Lower leg skin (tissue), 3 donors: Measurements from ENCODE around the gene CNGA1.

Experiments used
- CTCF ChIP-seq, 3 donors: fragments of 450-650 bp; IDR thresholded peaks; one replicate each; pipeline ENCODE4 v1.5.1; 2016; ENCODE audit warnings: antibody characterized with exemption in 3 of 3, mild to moderate bottlenecking in 3 of 3, moderate library complexity in 2 of 3
- POLR2A ChIP-seq, 2 donors: fragments of 450-650 bp; IDR thresholded peaks; one replicate each; pipeline ENCODE4 v1.6.1; 2016 to 2017; ENCODE audit warnings: antibody characterized with exemption in 2 of 2, mild to moderate bottlenecking in 1 of 2, moderate library complexity in 1 of 2

GRCh38 chr4:47974566-47974965 is 41.9 kb downstream of the CNGA1 start:
- TF ChIP-seq POLR2A (IDR thresholded peaks at IDR 0.05) (no peak), CTCF (IDR thresholded peaks at IDR 0.05) (no peak)
